Neural cell (in vitro differentiated cells): ENCODE measurements around the gene PTPRT. TPM values are rescaled to one million over a fixed set of nuclear protein-coding genes. Genes with fewer than 3 reads are reported as not detected.

Experiments used
- H2AFZ ChIP-seq: fragments of 200-600, 300-800 bp; sonication (generic), shearing (Covaris generic); 2 replicates; pipeline ENCODE4 v1.6.0; 2014; ENCODE audit warnings: low read depth, mild to moderate bottlenecking, antibody characterized with exemption, low read length, moderate library complexity
- H3F3A ChIP-seq: fragments of 200-600 bp; shearing (Covaris generic); 2 replicates; pipeline ENCODE4 v1.6.1; 2016; ENCODE audit warnings: mild to moderate bottlenecking, moderate library complexity, mixed read lengths, antibody characterized with exemption, low read length; ENCODE audit not compliant: insufficient read depth, poor library complexity, severe bottlenecking
- H3K27ac ChIP-seq: fragments of 200-600, 300-800 bp; sonication (generic), shearing (Covaris generic); 2 replicates; pipeline ENCODE4 v1.5.1; 2014; ENCODE audit warnings: mild to moderate bottlenecking, low read length, moderate library complexity
- H3K27me3 ChIP-seq: fragments of 300-800, 200-600 bp; sonication (generic), shearing (Covaris generic); 2 replicates; pipeline ENCODE4 v1.6.0; 2014; ENCODE audit warnings: mild to moderate bottlenecking, low read depth, low read length, moderate library complexity; ENCODE audit not compliant: insufficient read depth
- H3K36me3 ChIP-seq: fragments of 300-800, 200-600 bp; sonication (generic), shearing (Covaris generic); 2 replicates; pipeline ENCODE4 v1.5.1; 2014; ENCODE audit warnings: mild to moderate bottlenecking, antibody characterized with exemption, low read length, moderate library complexity; ENCODE audit not compliant: insufficient read depth
- H3K4me2 ChIP-seq: fragments of 300-800, 200-600 bp; sonication (generic), shearing (Covaris generic); 2 replicates; pipeline ENCODE4 v1.6.0; 2014; ENCODE audit warnings: mild to moderate bottlenecking, low read length
- H3K4me3 ChIP-seq: fragments of 300-800, 200-600 bp; sonication (generic), shearing (Covaris generic); 2 replicates; pipeline ENCODE4 v1.5.1; 2014; ENCODE audit warnings: mild to moderate bottlenecking, low read length, moderate library complexity
- H3K79me2 ChIP-seq: fragments of 200-600 bp; shearing (Covaris generic); replicated peaks from 2 replicates; pipeline ENCODE4 v1.6.0; 2014; ENCODE audit warnings: mild to moderate bottlenecking, low read length, moderate library complexity; ENCODE audit not compliant: insufficient read depth
- H3K9ac ChIP-seq: fragments of 300-800, 200-600 bp; sonication (generic), shearing (Covaris generic); 2 replicates; pipeline ENCODE4 v1.6.1; 2016; ENCODE audit warnings: mild to moderate bottlenecking, low read length, mixed read lengths
- H3K9me2 ChIP-seq: fragments of 200-600 bp; shearing (Covaris generic); 2 replicates; pipeline ENCODE4 v1.6.1; 2016; ENCODE audit warnings: mild to moderate bottlenecking, low read length, mixed read lengths; ENCODE audit not compliant: insufficient read depth
- H3K9me3 ChIP-seq: fragments of 200-600, 300-800 bp; sonication (generic), shearing (Covaris generic); 2 replicates; pipeline ENCODE4 v1.6.1; 2016; ENCODE audit warnings: mild to moderate bottlenecking, mixed run types, low read length, moderate library complexity, mixed read lengths
- H4K20me1 ChIP-seq: fragments of 200-600 bp; shearing (Covaris generic); 2 replicates; pipeline ENCODE4 v1.6.1; 2016; ENCODE audit warnings: mild to moderate bottlenecking, mixed run types; ENCODE audit not compliant: insufficient read depth
- EP300 ChIP-seq: fragments of 450-650 bp; conservative IDR thresholded peaks from 2 replicates; pipeline ENCODE4 v1.6.1; 2014; ENCODE audit warnings: antibody characterized with exemption, mild to moderate bottlenecking, moderate library complexity; ENCODE audit not compliant: poor library complexity, severe bottlenecking
- EZH2 ChIP-seq: fragments of 200-600, 300-800 bp; shearing (Covaris generic), sonication (generic); IDR thresholded peaks from 2 replicates; pipeline ENCODE4 v1.6.1; 2014; ENCODE audit warnings: antibody characterized with exemption, low read length, borderline replicate concordance, mild to moderate bottlenecking; ENCODE audit not compliant: insufficient read depth, poor library complexity, severe bottlenecking
- MXI1 ChIP-seq: fragments of 450-650 bp; conservative IDR thresholded peaks from 2 replicates; pipeline ENCODE4 v1.6.1; 2014; ENCODE audit warnings: antibody characterized with exemption, mild to moderate bottlenecking; ENCODE audit not compliant: poor library complexity, severe bottlenecking
- POLR2AphosphoS5 ChIP-seq: IDR thresholded peaks from 2 replicates; pipeline ENCODE4 v1.6.1; 2012
- RAD21 ChIP-seq: fragments of 450-650 bp; conservative IDR thresholded peaks from 2 replicates; pipeline ENCODE4 v1.6.1; 2014; ENCODE audit warnings: antibody characterized with exemption, mild to moderate bottlenecking, moderate library complexity
- SMC3 ChIP-seq: fragments of 450-650 bp; conservative IDR thresholded peaks from 2 replicates; pipeline ENCODE4 v1.6.1; 2014; ENCODE audit warnings: antibody characterized with exemption, mild to moderate bottlenecking, moderate library complexity; ENCODE audit not compliant: poor library complexity
- TAF1 ChIP-seq: IDR thresholded peaks from 2 replicates; pipeline ENCODE4 v1.6.1; 2012; ENCODE audit warnings: low read depth
- polyA plus RNA-seq: library from polyadenylated mRNA; depleted of rRNA; stranded (reverse); fragments of >200 nt; gene quantifications from 2 replicates; pipeline ENCODE4 v1.2.3, GENCODE V29; 2014
- TF ChIP-seq, protein P1 (sequence below): IDR thresholded peaks from 2 replicates; pipeline ENCODE4 v1.6.1; 2012; ENCODE audit warnings: borderline replicate concordance
- TF ChIP-seq, protein P2 (sequence below): fragments of 450-650 bp; IDR thresholded peaks from 2 replicates; pipeline ENCODE4 v1.5.1; 2014; ENCODE audit warnings: antibody characterized with exemption, mild to moderate bottlenecking, moderate library complexity; ENCODE audit not compliant: poor library complexity, severe bottlenecking

The PTPRT gene
- polyA plus RNA-seq, 1 donor from 2014 or later = 9.2 TPM

DNA sequence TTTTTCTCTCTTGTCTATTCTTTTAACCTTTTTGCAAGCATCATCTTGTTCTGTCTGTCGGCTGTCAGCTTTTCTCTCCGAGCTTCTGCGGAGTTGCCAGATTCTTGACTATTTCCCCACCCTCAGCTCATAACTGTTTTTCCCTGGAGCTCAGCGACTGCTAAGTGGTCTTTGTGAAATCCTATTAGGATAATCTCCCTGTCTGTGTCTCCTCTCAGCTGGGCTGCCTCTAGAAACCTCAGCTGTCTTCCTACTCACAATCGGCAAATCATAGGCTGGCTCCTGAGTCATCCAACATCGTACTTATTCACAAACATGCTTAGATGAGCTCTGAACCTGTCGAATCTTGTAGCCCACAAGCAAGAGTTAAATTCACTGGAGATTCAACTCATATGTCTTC is 332.3 kb downstream of the PTPRT start:
- Histone ChIP-seq H4K20me1 (no peaks in the 10 kb centered on the region), H3K9me2 (no peaks in the 10 kb centered on the region), H3K4me3 (peak overlapping the region; percentile 45), H3F3A (no peaks in the 10 kb centered on the region), H3K79me2 (no peaks in the 10 kb centered on the region), H3K9ac (no peak overlapping the region), H3K9me3 (no peaks in the 10 kb centered on the region), H3K4me2 (peak overlapping the region; percentile 36), H3K27ac (peak overlapping the region; percentile 51), H3K27me3 (no peaks in the 10 kb centered on the region), H2AFZ (no peak overlapping the region), H3K36me3 (no peaks in the 10 kb centered on the region)
- no peak for TF ChIP-seq TAF1
- TF ChIP-seq SMC3 = peak; percentile 26
- TF ChIP-seq, protein P1, sequence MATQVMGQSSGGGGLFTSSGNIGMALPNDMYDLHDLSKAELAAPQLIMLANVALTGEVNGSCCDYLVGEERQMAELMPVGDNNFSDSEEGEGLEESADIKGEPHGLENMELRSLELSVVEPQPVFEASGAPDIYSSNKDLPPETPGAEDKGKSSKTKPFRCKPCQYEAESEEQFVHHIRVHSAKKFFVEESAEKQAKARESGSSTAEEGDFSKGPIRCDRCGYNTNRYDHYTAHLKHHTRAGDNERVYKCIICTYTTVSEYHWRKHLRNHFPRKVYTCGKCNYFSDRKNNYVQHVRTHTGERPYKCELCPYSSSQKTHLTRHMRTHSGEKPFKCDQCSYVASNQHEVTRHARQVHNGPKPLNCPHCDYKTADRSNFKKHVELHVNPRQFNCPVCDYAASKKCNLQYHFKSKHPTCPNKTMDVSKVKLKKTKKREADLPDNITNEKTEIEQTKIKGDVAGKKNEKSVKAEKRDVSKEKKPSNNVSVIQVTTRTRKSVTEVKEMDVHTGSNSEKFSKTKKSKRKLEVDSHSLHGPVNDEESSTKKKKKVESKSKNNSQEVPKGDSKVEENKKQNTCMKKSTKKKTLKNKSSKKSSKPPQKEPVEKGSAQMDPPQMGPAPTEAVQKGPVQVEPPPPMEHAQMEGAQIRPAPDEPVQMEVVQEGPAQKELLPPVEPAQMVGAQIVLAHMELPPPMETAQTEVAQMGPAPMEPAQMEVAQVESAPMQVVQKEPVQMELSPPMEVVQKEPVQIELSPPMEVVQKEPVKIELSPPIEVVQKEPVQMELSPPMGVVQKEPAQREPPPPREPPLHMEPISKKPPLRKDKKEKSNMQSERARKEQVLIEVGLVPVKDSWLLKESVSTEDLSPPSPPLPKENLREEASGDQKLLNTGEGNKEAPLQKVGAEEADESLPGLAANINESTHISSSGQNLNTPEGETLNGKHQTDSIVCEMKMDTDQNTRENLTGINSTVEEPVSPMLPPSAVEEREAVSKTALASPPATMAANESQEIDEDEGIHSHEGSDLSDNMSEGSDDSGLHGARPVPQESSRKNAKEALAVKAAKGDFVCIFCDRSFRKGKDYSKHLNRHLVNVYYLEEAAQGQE = peak; percentile 99
- TF ChIP-seq POLR2AphosphoS5 = peak; percentile 95
- no peak for TF ChIP-seq EZH2
- peak; percentile 91 for TF ChIP-seq EP300
- TF ChIP-seq, protein P2, sequence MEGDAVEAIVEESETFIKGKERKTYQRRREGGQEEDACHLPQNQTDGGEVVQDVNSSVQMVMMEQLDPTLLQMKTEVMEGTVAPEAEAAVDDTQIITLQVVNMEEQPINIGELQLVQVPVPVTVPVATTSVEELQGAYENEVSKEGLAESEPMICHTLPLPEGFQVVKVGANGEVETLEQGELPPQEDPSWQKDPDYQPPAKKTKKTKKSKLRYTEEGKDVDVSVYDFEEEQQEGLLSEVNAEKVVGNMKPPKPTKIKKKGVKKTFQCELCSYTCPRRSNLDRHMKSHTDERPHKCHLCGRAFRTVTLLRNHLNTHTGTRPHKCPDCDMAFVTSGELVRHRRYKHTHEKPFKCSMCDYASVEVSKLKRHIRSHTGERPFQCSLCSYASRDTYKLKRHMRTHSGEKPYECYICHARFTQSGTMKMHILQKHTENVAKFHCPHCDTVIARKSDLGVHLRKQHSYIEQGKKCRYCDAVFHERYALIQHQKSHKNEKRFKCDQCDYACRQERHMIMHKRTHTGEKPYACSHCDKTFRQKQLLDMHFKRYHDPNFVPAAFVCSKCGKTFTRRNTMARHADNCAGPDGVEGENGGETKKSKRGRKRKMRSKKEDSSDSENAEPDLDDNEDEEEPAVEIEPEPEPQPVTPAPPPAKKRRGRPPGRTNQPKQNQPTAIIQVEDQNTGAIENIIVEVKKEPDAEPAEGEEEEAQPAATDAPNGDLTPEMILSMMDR = no peak
- no peak for TF ChIP-seq MXI1
- peak; percentile 43 for TF ChIP-seq RAD21

DNA sequence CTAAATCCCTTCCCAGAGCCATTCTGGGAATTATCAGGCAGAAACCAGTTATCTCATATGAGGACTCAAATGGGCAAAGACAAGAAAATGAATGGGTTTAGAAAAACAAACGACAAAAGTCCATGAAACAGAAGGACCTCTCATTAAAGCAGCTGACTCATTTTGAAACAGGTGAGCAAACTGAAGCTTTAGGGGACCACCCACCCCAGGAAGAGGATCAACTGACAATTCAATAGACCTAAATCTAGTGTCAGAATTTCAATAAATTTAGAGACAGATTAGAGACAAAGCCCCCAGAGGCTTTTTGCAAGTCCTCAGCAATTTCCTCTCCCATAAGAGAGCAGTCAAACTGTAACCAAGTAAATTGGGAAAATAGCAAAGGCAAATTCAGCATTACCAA is 333.8 kb downstream of the PTPRT start:
- Histone ChIP-seq H4K20me1 (no peaks in the 10 kb centered on the region), H2AFZ (no peak overlapping the region)
- TF ChIP-seq EZH2 (no peak), SMC3 (no peak), EP300 (no peak), POLR2AphosphoS5 (no peak), RAD21 (no peak), MXI1 (no peak), TAF1 (no peak)
- TF ChIP-seq, protein P2 = no peak
- TF ChIP-seq, protein P1 = no peak

More for the DNA sequence above, 333.8 kb downstream of the PTPRT start:
- no peaks in the 10 kb centered on the region for H3K9me3 ChIP-seq
- no peaks in the 10 kb centered on the region for H3K79me2 ChIP-seq
- H3K27ac ChIP-seq = no peak overlapping the region
- no peak overlapping the region for H3K4me2 ChIP-seq
- no peak overlapping the region for H3K4me3 ChIP-seq
- H3K9ac ChIP-seq = no peak overlapping the region
- H3F3A ChIP-seq = no peaks in the 10 kb centered on the region
- H3K27me3 ChIP-seq = no peaks in the 10 kb centered on the region
- no peaks in the 10 kb centered on the region for H3K36me3 ChIP-seq
- H3K9me2 ChIP-seq = no peaks in the 10 kb centered on the region
